Transverse colon (tissue), 1 donor: ENCODE measurements around the gene PEAK3.

ENCODE experiments used
- EP300 ChIP-seq: sonication (generic); formaldehyde crosslinking; IDR thresholded peaks from one replicate; pipeline ENCODE4 v1.6.1; 2017; ENCODE audit warnings: antibody characterized with exemption, low read depth
- POLR2A ChIP-seq: fragments of 450-650 bp; IDR thresholded peaks from one replicate; pipeline ENCODE4 v1.6.1; 2016; ENCODE audit warnings: antibody characterized with exemption, mild to moderate bottlenecking, moderate library complexity

- TF ChIP-seq POLR2A (no peak), EP300 (no peak)
These were observed 11.9 kb downstream of the PEAK3 start for GRCh38 chr19:2270157-2270422.
